ENCODE results near the gene CD34. TPM values are rescaled to one million over a fixed set of nuclear protein-coding genes. Genes with fewer than 3 reads are reported as not detected.

Gene CD34
- total RNA-seq, 3 donors from 2014 or later, result 15.7 to 80.6 (median 22.2) TPM

GRCh38 chr1:207950750-207951149 lies 39.8 kb upstream of the CD34 start:
- no peak for DNase-seq (ENCODE audit: low spot score in 2 of 2)
- intact Hi-C loops (cut with DNase I; ENCODE audit: low total_unique reads), result no loop called here
- no peak overlapping the region for H3K4me3 ChIP-seq
- TF ChIP-seq POLR2AphosphoS5 (IDR thresholded peaks at IDR 0.05) (no peak), POLR2A (IDR thresholded peaks at IDR 0.05) (no peak), CTCF (IDR thresholded peaks at IDR 0.05) (no peak)
- no peaks in the 10 kb centered on the region for H3K4me1 ChIP-seq
- no peaks in the 10 kb centered on the region for H3K36me3 ChIP-seq
- no peaks in the 10 kb centered on the region for H3K27me3 ChIP-seq
- H3K27ac ChIP-seq, result no peak overlapping the region
- H3K9me3 ChIP-seq, result no peaks in the 10 kb centered on the region

- H3K4me3 ChIP-seq, result no peak overlapping the region
- H3K36me3 ChIP-seq, result no peaks in the 10 kb centered on the region
- peak overlapping the region in 1 of 2 donors; percentile 17 for H3K27ac ChIP-seq
- TF ChIP-seq POLR2AphosphoS5 (IDR thresholded peaks at IDR 0.05) (no peak), CTCF (IDR thresholded peaks at IDR 0.05) (no peak), POLR2A (IDR thresholded peaks at IDR 0.05) (no peak)
- no peaks in the 10 kb centered on the region for H3K27me3 ChIP-seq
- DNase-seq (ENCODE audit: low spot score in 2 of 2), result no peak
- intact Hi-C loops (cut with DNase I; ENCODE audit: low total_unique reads), result no loop called here
- H3K9me3 ChIP-seq, result no peaks in the 10 kb centered on the region
- H3K4me1 ChIP-seq, result no peaks in the 10 kb centered on the region
Observed at GRCh38 chr1:207949571-207950195, 38.8 kb upstream of the CD34 start.

GRCh38 chr1:207948536-207949250 lies 37.8 kb upstream of the CD34 start:
- TF ChIP-seq POLR2AphosphoS5 (IDR thresholded peaks at IDR 0.05) (no peak), POLR2A (IDR thresholded peaks at IDR 0.05) (no peak), CTCF (IDR thresholded peaks at IDR 0.05) (no peak)
- Histone ChIP-seq H3K36me3 (no peaks in the 10 kb centered on the region), H3K4me1 (no peaks in the 10 kb centered on the region), H3K27ac (peak overlapping the region in 1 of 2 donors; percentile 16), H3K27me3 (no peaks in the 10 kb centered on the region), H3K4me3 (no peak overlapping the region), H3K9me3 (no peaks in the 10 kb centered on the region)
- DNase-seq (ENCODE audit: low spot score in 2 of 2), result no peak
- intact Hi-C loops (cut with DNase I; ENCODE audit: low total_unique reads), result no loop called here

GRCh38 chr1:207946756-207947155 lies 35.8 kb upstream of the CD34 start:
- DNase-seq (ENCODE audit: low spot score in 2 of 2), result no peak
- Histone ChIP-seq H3K4me3 (no peak overlapping the region), H3K4me1 (no peaks in the 10 kb centered on the region), H3K27me3 (no peaks in the 10 kb centered on the region), H3K36me3 (no peaks in the 10 kb centered on the region), H3K9me3 (no peaks in the 10 kb centered on the region), H3K27ac (no peak overlapping the region)
- TF ChIP-seq POLR2AphosphoS5 (IDR thresholded peaks at IDR 0.05) (no peak), CTCF (IDR thresholded peaks at IDR 0.05) (no peak), POLR2A (IDR thresholded peaks at IDR 0.05) (no peak)
- intact Hi-C loops (cut with DNase I; ENCODE audit: low total_unique reads), result no loop called here

- no peak overlapping the region for H3K4me3 ChIP-seq
- intact Hi-C loops (cut with DNase I; ENCODE audit: low total_unique reads), result no loop called here
- no peaks in the 10 kb centered on the region for H3K4me1 ChIP-seq
- DNase-seq (ENCODE audit: low spot score in 2 of 2), result no peak
- H3K27me3 ChIP-seq, result no peaks in the 10 kb centered on the region
- no peaks in the 10 kb centered on the region for H3K36me3 ChIP-seq
- H3K27ac ChIP-seq, result no peak overlapping the region
- H3K9me3 ChIP-seq, result no peaks in the 10 kb centered on the region
- TF ChIP-seq POLR2A (IDR thresholded peaks at IDR 0.05) (no peak), POLR2AphosphoS5 (IDR thresholded peaks at IDR 0.05) (no peak), CTCF (IDR thresholded peaks at IDR 0.05) (no peak)
Observed at GRCh38 chr1:207944571-207944970, 33.6 kb upstream of the CD34 start.
